IMR-90 (cell line): Measurements from ENCODE around the gene GRAMD2B. TPM values are rescaled to one million over a fixed set of nuclear protein-coding genes. Genes with fewer than 3 reads are reported as not detected.

Experiments used
- ATAC-seq: fragments of 200-7000 bp; cut with Tn5 transposase; 2 replicates; pipeline ENCODE4 v1.9.1; 2020; ENCODE audit warnings: low read depth, mild to moderate bottlenecking, moderate library complexity
- BruUV-seq: library from RNA; stranded (reverse); fragments of 400-500 nt; replicated peaks from 2 replicates; lab custom pipeline; 2021; lab: Mats Ljungman, UMichigan
- CTCF ChIA-PET: fragments of 300-600 bp; formaldehyde crosslinking; extraction: SDS; loops from one replicate; lab custom pipeline; 2021; ENCODE audit warnings: antibody characterized with exemption; lab: Yijun Ruan, JAX
- POLR2A ChIA-PET: fragments of 300-600 bp; sonication (Branson Sonifier 250); formaldehyde crosslinking; loops from one replicate; lab custom pipeline; 2022; ENCODE audit warnings: antibody characterized with exemption; ENCODE audit not compliant: unreplicated experiment; lab: Charles Lee
- DNase-seq: peaks from one replicate; pipeline ENCODE4 v3.0.0; 2013
- H2AFZ ChIP-seq: replicated peaks from 2 replicates; pipeline ENCODE3; 2013; ENCODE audit warnings: low read length, mild to moderate bottlenecking; ENCODE audit not compliant: poor library complexity
- H2AK5ac ChIP-seq: 2 replicates; pipeline ENCODE4 v1.6.1; 2013; ENCODE audit warnings: low read depth, low read length, inconsistent platforms
- H2AK9ac ChIP-seq: replicated peaks from 2 replicates; pipeline ENCODE3; 2013; ENCODE audit warnings: mild to moderate bottlenecking, low read depth, low read length, moderate library complexity; ENCODE audit not compliant: poor library complexity
- H2BK120ac ChIP-seq: 2 replicates; pipeline ENCODE4 v1.6.1; 2013; ENCODE audit warnings: low read depth, low read length, inconsistent platforms
- H2BK15ac ChIP-seq: 3 replicates; pipeline ENCODE4 v1.6.1; 2013; ENCODE audit warnings: low read depth, low read length, inconsistent platforms
- H2BK20ac ChIP-seq: 2 replicates; pipeline ENCODE4 v1.6.1; 2013; ENCODE audit warnings: low read depth, mild to moderate bottlenecking, inconsistent platforms, low read length, moderate library complexity
- H2BK5ac ChIP-seq: 2 replicates; pipeline ENCODE4 v1.6.1; 2013; ENCODE audit warnings: mild to moderate bottlenecking, low read depth, low read length, inconsistent platforms; ENCODE audit not compliant: poor library complexity, severe bottlenecking
- H3K14ac ChIP-seq: replicated peaks from 2 replicates; pipeline ENCODE4 v1.6.1; 2013; ENCODE audit warnings: low read depth, low read length, inconsistent platforms
- H3K18ac ChIP-seq: 2 replicates; pipeline ENCODE4 v1.6.1; 2013; ENCODE audit warnings: low read depth, low read length, control low read depth
- H3K23ac ChIP-seq: 2 replicates; pipeline ENCODE4 v1.6.1; 2013; ENCODE audit warnings: low read depth, low read length, inconsistent platforms
- H3K27ac ChIP-seq: 2 replicates; pipeline ENCODE4 v1.5.1; 2013; ENCODE audit warnings: mild to moderate bottlenecking, control low read depth, low read length; ENCODE audit not compliant: insufficient read depth
- H3K27me3 ChIP-seq: 2 replicates; pipeline ENCODE4 v1.6.1; 2013; ENCODE audit warnings: low read length; ENCODE audit not compliant: control insufficient read depth, insufficient read depth
- H3K36me3 ChIP-seq: 2 replicates; pipeline ENCODE4 v1.6.1; 2013; ENCODE audit warnings: low read length, mixed read lengths; ENCODE audit not compliant: control insufficient read depth, insufficient read depth
- H3K4ac ChIP-seq: 2 replicates; pipeline ENCODE4 v1.6.1; 2013; ENCODE audit warnings: low read depth, low read length, inconsistent platforms
- H3K4me1 ChIP-seq: 2 replicates; pipeline ENCODE4 v1.6.1; 2013; ENCODE audit warnings: low read length, mixed read lengths; ENCODE audit not compliant: control insufficient read depth, insufficient read depth
- H3K4me2 ChIP-seq: 2 replicates; pipeline ENCODE4 v1.6.1; 2013; ENCODE audit warnings: low read depth, mild to moderate bottlenecking, control low read depth, low read length, moderate library complexity
- H3K4me3 ChIP-seq: 2 replicates; pipeline ENCODE4 v1.5.1; 2013; ENCODE audit warnings: low read depth, mild to moderate bottlenecking, control low read depth, low read length, moderate library complexity; ENCODE audit not compliant: insufficient read depth
- H3K56ac ChIP-seq: 2 replicates; pipeline ENCODE4 v1.6.1; 2013; ENCODE audit warnings: low read length, inconsistent platforms; ENCODE audit not compliant: insufficient read depth; ENCODE audit errors: extremely low read depth
- H3K79me1 ChIP-seq, 2 experiments: 2 replicates each; pipeline ENCODE4 v1.6.1; 2013; ENCODE audit warnings: low read length in 2 of 2, inconsistent platforms in 1 of 2, low read depth in 1 of 2
- H3K9ac ChIP-seq: 2 replicates; pipeline ENCODE4 v1.6.1; 2013; ENCODE audit warnings: low read depth, low read length, control low read depth
- H3K9me1 ChIP-seq: 2 replicates; pipeline ENCODE4 v1.6.1; 2013; ENCODE audit warnings: low read length, inconsistent platforms; ENCODE audit not compliant: insufficient read depth
- H3K9me3 ChIP-seq: 2 replicates; pipeline ENCODE4 v1.6.1; 2013; ENCODE audit warnings: low read length; ENCODE audit not compliant: control insufficient read depth, insufficient read depth
- H4K20me1 ChIP-seq: 2 replicates; pipeline ENCODE4 v1.6.1; 2013; ENCODE audit warnings: low read length, inconsistent platforms; ENCODE audit not compliant: insufficient read depth
- H4K5ac ChIP-seq: 2 replicates; pipeline ENCODE4 v1.6.1; 2013; ENCODE audit warnings: mild to moderate bottlenecking, low read depth, low read length, control low read depth
- H4K8ac ChIP-seq, 2 experiments: 2 replicates each; pipeline ENCODE4 v1.6.1; 2013; ENCODE audit warnings: low read depth in 2 of 2, low read length in 2 of 2, control low read depth in 1 of 2, inconsistent platforms in 1 of 2
- H4K91ac ChIP-seq: 2 replicates; pipeline ENCODE4 v1.6.1; 2013; ENCODE audit warnings: low read depth, low read length, inconsistent platforms; ENCODE audit not compliant: insufficient read depth
- CEBPB ChIP-seq: IDR thresholded peaks from 2 replicates; pipeline ENCODE4 v1.6.1; 2012; ENCODE audit warnings: low read depth, low read length, improper control_type of control experiment
- FOS ChIP-seq: fragments of 150-350 bp; IDR thresholded peaks from 2 replicates; pipeline ENCODE4 v1.6.1; 2016; ENCODE audit warnings: low read depth, low read length
- MAFK ChIP-seq: IDR thresholded peaks from 2 replicates; pipeline ENCODE4 v1.6.1; 2012; ENCODE audit warnings: low read depth, low read length, improper control_type of control experiment
- MAZ ChIP-seq: IDR thresholded peaks from 2 replicates; pipeline ENCODE4 v1.6.1; 2012; ENCODE audit warnings: low read depth, mild to moderate bottlenecking, low read length, improper control_type of control experiment, moderate library complexity, borderline replicate concordance
- MXI1 ChIP-seq: IDR thresholded peaks from 2 replicates; pipeline ENCODE4 v1.6.1; 2012; ENCODE audit warnings: low read depth, mild to moderate bottlenecking, low read length, moderate library complexity, borderline replicate concordance
- NFE2L2 ChIP-seq: fragments of 150-350 bp; IDR thresholded peaks from 2 replicates; pipeline ENCODE4 v1.6.1; 2016; ENCODE audit warnings: low read depth, mild to moderate bottlenecking, low read length
- RAD21 ChIP-seq: IDR thresholded peaks from 2 replicates; pipeline ENCODE4 v1.6.1; 2012; ENCODE audit warnings: low read length, improper control_type of control experiment
- RCOR1 ChIP-seq: IDR thresholded peaks from 2 replicates; pipeline ENCODE4 v1.6.1; 2012; ENCODE audit warnings: mild to moderate bottlenecking, low read length, improper control_type of control experiment; ENCODE audit not compliant: insufficient replicate concordance
- SMC3 ChIP-seq: fragments of 150-350 bp; IDR thresholded peaks from 2 replicates; pipeline ENCODE4 v1.6.1; 2016; ENCODE audit warnings: low read depth, mild to moderate bottlenecking, antibody characterized with exemption, low read length, moderate library complexity
- whole genome bisulfite sequencing, 2 experiments: methylation state at CpG; one replicate each; pipeline versions ENCODE4 v1.1.5 to v1.1.7; 2013; ENCODE audit warnings: missing lambda C conversion rate in 2 of 2; ENCODE audit not compliant: insufficient read length in 1 of 2; ENCODE audit errors: extremely low coverage in 2 of 2; 5-methylcytosine and 5-hydroxymethylcytosine counted together
- dilution Hi-C: fragments of 300-500 bp; cut with HindIII; formaldehyde crosslinking; loops from one replicate; pipeline ENCODE4 v1.14.3; 2018; ENCODE audit warnings: low sequenced_read_pairs; ENCODE audit not compliant: unreplicated experiment
- in situ Hi-C: fragments of 300-500 bp; cut with MboI; formaldehyde crosslinking; loops from 3 replicates; pipeline ENCODE4 v1.14.3; 2019; ENCODE audit warnings: low sequenced_read_pairs, inconsistent platforms, mixed read lengths
- intact Hi-C: fragments of 100-400 bp; cut with micrococcal nuclease; formaldehyde crosslinking; loops from 2 replicates; pipeline ENCODE4 v1.10.0; 2022
- polyA plus RNA-seq, 3 experiments: library from polyadenylated mRNA; depleted of rRNA; stranded (reverse); fragments of >200 nt; gene quantifications; 2 replicates each; pipeline ENCODE4 v1.2.3, GENCODE V29; 2012; ENCODE audit warnings: low replicate concordance in 1 of 3
- total RNA-seq: library from RNA; depleted of rRNA; stranded (reverse); fragments of >200 nt; gene quantifications from 2 replicates; pipeline ENCODE4 v1.2.3, GENCODE V29; 2012
- TF ChIP-seq, protein P1 (sequence below): fragments of 150-350 bp; IDR thresholded peaks from 2 replicates; pipeline ENCODE4 v1.6.1; 2017; ENCODE audit warnings: mild to moderate bottlenecking, antibody characterized with exemption, low read length, low read depth

GRAMD2B gene
- total and polyA plus RNA-seq, 2 of the 4 experiments (the other 2 are of a cell fraction): 13.9 to 20.3 TPM

DNA sequence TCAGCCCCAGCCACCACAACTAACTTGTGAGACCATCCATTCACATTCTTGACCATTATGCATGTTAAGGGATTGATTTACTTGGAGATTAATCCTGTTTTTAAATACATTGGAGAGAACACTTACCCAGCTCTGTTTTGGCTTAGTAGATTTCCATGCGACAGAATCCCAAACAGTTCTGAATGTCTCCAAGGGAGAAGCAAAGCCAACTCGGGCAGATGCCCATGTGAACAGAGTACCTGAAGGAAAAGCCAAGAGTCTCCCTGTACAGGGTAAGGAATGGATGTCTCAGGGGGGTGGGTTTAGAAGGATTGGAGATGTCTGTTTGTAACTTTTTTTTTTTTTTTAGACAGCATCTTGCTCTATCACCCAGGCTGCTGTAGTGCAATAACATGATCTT is 61.0 kb downstream of the GRAMD2B start:
- BruUV-seq: no TSS peak
- no peak overlapping the region for H2BK5ac ChIP-seq
- no peak for TF ChIP-seq RAD21
- TF ChIP-seq SMC3: no peak
- no peak for TF ChIP-seq CEBPB
- no peak for TF ChIP-seq MAZ
- TF ChIP-seq RCOR1: no peak
- no peak for TF ChIP-seq NFE2L2
- no peak for TF ChIP-seq FOS
- TF ChIP-seq, protein P1, sequence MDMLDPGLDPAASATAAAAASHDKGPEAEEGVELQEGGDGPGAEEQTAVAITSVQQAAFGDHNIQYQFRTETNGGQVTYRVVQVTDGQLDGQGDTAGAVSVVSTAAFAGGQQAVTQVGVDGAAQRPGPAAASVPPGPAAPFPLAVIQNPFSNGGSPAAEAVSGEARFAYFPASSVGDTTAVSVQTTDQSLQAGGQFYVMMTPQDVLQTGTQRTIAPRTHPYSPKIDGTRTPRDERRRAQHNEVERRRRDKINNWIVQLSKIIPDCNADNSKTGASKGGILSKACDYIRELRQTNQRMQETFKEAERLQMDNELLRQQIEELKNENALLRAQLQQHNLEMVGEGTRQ: no peak
- TF ChIP-seq MXI1: no peak
- no peak for TF ChIP-seq MAFK
- H2AFZ ChIP-seq: no peak overlapping the region
- no peak overlapping the region for H3K14ac ChIP-seq
- no peak overlapping the region for H4K8ac ChIP-seq
- H2BK120ac ChIP-seq: no peak overlapping the region
- ChIA-PET POLR2A (no interaction called here), CTCF (interaction anchor here (3.2 kb wide), 1 partner anchor 15 kb away, joined by 9 read pairs; no protein-coding TSS in a partner anchor)
- no peak overlapping the region for H3K23ac ChIP-seq
- no peak for DNase-seq
- no peak for ATAC-seq
- no peak overlapping the region for H2AK9ac ChIP-seq
- no peaks in the 10 kb centered on the region for H3K79me1 ChIP-seq
- no peak overlapping the region for H3K4ac ChIP-seq
- H3K4me2 ChIP-seq: no peak overlapping the region
- H2AK5ac ChIP-seq: no peak overlapping the region
- no peak overlapping the region for H3K18ac ChIP-seq
- no peak overlapping the region for H2BK15ac ChIP-seq
- no peaks in the 10 kb centered on the region for H3K9me1 ChIP-seq
- in situ Hi-C loops (no loop called here), dilution Hi-C loops (no loop called here), intact Hi-C loops (no loop called here)
- peaks cover 3% of the 10 kb centered on the region; the same call in 1 of the 2 replicates for H3K4me1 ChIP-seq
- H3K27me3 ChIP-seq: no peaks in the 10 kb centered on the region
- no peak overlapping the region for H3K27ac ChIP-seq
- no peak overlapping the region for H4K91ac ChIP-seq
- no CpG with 5 or more reads among the region's 2 CpGs for WGBS, 2 experiments
- no peak overlapping the region for H3K4me3 ChIP-seq
- no peak overlapping the region for H3K9ac ChIP-seq
- no peaks in the 10 kb centered on the region for H4K20me1 ChIP-seq
- H2BK20ac ChIP-seq: no peak overlapping the region
- peaks cover 6% of the 10 kb centered on the region for H3K36me3 ChIP-seq
- H3K9me3 ChIP-seq: no peaks in the 10 kb centered on the region
- H4K5ac ChIP-seq: no peak overlapping the region
- no peak overlapping the region for H3K56ac ChIP-seq
